Astrocyte (in vitro differentiated cells and primary cell): ENCODE results near the gene HSPA4.

Source experiments
- EZH2 ChIP-seq: IDR thresholded peaks from 2 replicates; pipeline ENCODE4 v1.6.1; 2012; ENCODE audit warnings: mild to moderate bottlenecking, low read length, inconsistent platforms; ENCODE audit not compliant: insufficient read depth
- TF ChIP-seq, protein P1 (sequence below): IDR thresholded peaks from 2 replicates; pipeline ENCODE4 v1.5.1; 2011; ENCODE audit warnings: low read depth, mild to moderate bottlenecking, inconsistent platforms, low read length, moderate library complexity; ENCODE audit not compliant: insufficient read depth

DNA sequence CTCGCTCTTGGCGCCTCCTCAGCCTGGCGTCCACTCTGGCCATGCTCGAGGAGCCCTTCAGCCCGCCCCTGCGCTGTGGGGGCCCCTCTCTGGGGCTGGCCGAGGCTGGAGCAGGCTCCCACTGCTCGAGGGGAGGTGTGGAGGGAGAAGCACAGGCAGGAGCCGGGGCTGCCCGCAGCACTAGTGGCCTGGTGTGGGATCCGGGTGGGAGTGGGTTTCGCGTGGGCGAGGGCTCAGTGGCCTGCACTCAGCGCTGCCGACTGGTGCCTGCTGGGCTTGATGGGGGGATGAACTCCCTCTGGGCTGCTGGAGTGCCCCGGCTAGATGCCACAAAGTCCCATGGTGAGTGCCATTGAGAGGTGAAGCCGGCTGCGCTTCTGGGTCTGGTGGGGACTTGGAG is 4.4 kb upstream of the HSPA4 start:
- TF ChIP-seq, protein P1, sequence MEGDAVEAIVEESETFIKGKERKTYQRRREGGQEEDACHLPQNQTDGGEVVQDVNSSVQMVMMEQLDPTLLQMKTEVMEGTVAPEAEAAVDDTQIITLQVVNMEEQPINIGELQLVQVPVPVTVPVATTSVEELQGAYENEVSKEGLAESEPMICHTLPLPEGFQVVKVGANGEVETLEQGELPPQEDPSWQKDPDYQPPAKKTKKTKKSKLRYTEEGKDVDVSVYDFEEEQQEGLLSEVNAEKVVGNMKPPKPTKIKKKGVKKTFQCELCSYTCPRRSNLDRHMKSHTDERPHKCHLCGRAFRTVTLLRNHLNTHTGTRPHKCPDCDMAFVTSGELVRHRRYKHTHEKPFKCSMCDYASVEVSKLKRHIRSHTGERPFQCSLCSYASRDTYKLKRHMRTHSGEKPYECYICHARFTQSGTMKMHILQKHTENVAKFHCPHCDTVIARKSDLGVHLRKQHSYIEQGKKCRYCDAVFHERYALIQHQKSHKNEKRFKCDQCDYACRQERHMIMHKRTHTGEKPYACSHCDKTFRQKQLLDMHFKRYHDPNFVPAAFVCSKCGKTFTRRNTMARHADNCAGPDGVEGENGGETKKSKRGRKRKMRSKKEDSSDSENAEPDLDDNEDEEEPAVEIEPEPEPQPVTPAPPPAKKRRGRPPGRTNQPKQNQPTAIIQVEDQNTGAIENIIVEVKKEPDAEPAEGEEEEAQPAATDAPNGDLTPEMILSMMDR: no peak
- no peak for TF ChIP-seq EZH2
